Activated CD8-positive, alpha-beta memory T cell treated with anti-CD3 and anti-CD28 coated beads, Interleukin-2, amount 50 U/mL, for 48 hours (primary cell): ENCODE results near the gene TBC1D4.

Experiments used
- DNase-seq: peaks from one replicate; pipeline ENCODE4 v3.0.0-alpha.2; 2020

TBC1D4 gene

GRCh38 chr13:75384879-75385707 is 96.9 kb downstream of the TBC1D4 start:
- no peak for DNase-seq

- DNase-seq = no peak
Measured at GRCh38 chr13:75383064-75383715, 98.8 kb downstream of the TBC1D4 start.

- no peak for DNase-seq
Measured at GRCh38 chr13:75378301-75378700, 103.7 kb downstream of the TBC1D4 start.

GRCh38 chr13:75376792-75377402 is 105.1 kb downstream of the TBC1D4 start:
- DNase-seq = no peak

- DNase-seq = no peak
Measured at GRCh38 chr13:75375329-75375728, 106.6 kb downstream of the TBC1D4 start.

GRCh38 chr13:75373988-75374387 is 108.0 kb downstream of the TBC1D4 start:
- no peak for DNase-seq

- no peak for DNase-seq
Measured at GRCh38 chr13:75372923-75373841, 108.8 kb downstream of the TBC1D4 start.

GRCh38 chr13:75372517-75372916 is 109.5 kb downstream of the TBC1D4 start:
- no peak for DNase-seq

GRCh38 chr13:75371203-75371602 is 110.8 kb downstream of the TBC1D4 start:
- no peak for DNase-seq

- DNase-seq = no peak
Measured at GRCh38 chr13:75370774-75371173, 111.2 kb downstream of the TBC1D4 start.

GRCh38 chr13:75369981-75370380 is 112.0 kb downstream of the TBC1D4 start:
- no peak for DNase-seq

GRCh38 chr13:75368167-75368566 is 113.8 kb downstream of the TBC1D4 start:
- DNase-seq = no peak

- no peak for DNase-seq
Measured at GRCh38 chr13:75366380-75367280, 115.3 kb downstream of the TBC1D4 start.

- DNase-seq = no peak
Measured at GRCh38 chr13:75365724-75366173, 116.2 kb downstream of the TBC1D4 start.

GRCh38 chr13:75364131-75364713 is 117.7 kb downstream of the TBC1D4 start:
- no peak for DNase-seq

GRCh38 chr13:75363371-75363770 is 118.6 kb downstream of the TBC1D4 start:
- no peak for DNase-seq

- no peak for DNase-seq
Measured at GRCh38 chr13:75362026-75362425, 119.9 kb downstream of the TBC1D4 start.

GRCh38 chr13:75360170-75360569 is 121.8 kb downstream of the TBC1D4 start:
- no peak for DNase-seq

GRCh38 chr13:75359266-75359665 is 122.7 kb downstream of the TBC1D4 start:
- no peak for DNase-seq

GRCh38 chr13:75357576-75358289 is 124.2 kb downstream of the TBC1D4 start:
- no peak for DNase-seq

- DNase-seq = no peak
Measured at GRCh38 chr13:75356421-75356820, 125.5 kb downstream of the TBC1D4 start.
